AG10803 (cell line): Measurements from ENCODE around the gene SNAP23.

Source experiments
- DNase-seq: peaks from one replicate; pipeline ENCODE4 v3.0.0; 2010; ENCODE audit warnings: low read depth
- H3K4me3 ChIP-seq: 2 replicates; pipeline ENCODE4 v1.5.1; 2011; ENCODE audit warnings: mild to moderate bottlenecking, low read length, control low read depth
- TF ChIP-seq, protein P1 (sequence below): conservative IDR thresholded peaks from 2 replicates; pipeline ENCODE4 v1.5.1; 2011; ENCODE audit warnings: mild to moderate bottlenecking, low read length, control low read depth, inconsistent platforms

SNAP23 gene

DNA sequence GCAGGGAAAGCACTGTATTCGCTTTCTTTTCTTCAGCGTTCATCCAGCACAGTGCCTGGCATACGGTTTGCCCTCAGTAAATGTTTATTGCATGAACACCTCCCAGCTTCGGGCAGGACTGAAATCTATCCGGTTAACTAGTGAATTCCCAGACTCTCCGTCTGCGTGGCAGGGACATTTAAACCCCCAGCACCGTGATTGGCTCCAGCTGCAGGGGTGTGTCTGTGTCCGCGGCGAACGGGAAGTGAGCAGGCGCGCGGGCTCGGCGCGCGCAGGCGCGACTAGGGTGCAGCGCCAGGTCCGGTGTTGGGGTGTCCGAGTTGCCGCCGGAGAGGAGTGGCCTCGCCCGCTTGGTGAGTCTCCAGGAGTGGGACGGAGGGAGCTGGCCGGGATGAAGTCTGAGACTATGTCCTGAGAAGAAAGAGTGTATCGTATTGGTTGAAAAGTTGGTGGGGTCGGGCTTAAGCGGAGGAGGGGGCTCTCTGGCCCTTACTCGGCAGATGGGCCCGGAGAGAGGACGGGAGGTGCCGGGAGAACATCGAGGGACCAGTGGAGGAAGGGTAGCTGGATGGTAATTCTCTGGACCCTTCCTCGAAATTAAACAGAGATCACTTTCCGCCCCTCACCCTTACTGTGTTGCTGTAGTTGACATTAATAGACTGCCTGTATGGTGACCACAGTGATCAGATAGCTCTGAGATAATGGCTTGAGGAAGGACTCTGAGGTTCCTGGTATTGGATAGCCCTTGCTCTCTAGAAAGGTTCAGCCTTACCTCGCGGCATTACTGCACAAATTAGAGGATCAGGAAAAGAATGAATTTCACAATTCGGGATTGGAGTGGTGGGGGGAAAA lies at the start of gene SNAP23:
TSS of gene SNAP23 (plus strand) at position 274 of the 852 bp plus-strand sequence. CDS start 16,213 bp downstream, outside the sequence.
- TF ChIP-seq, protein P1, sequence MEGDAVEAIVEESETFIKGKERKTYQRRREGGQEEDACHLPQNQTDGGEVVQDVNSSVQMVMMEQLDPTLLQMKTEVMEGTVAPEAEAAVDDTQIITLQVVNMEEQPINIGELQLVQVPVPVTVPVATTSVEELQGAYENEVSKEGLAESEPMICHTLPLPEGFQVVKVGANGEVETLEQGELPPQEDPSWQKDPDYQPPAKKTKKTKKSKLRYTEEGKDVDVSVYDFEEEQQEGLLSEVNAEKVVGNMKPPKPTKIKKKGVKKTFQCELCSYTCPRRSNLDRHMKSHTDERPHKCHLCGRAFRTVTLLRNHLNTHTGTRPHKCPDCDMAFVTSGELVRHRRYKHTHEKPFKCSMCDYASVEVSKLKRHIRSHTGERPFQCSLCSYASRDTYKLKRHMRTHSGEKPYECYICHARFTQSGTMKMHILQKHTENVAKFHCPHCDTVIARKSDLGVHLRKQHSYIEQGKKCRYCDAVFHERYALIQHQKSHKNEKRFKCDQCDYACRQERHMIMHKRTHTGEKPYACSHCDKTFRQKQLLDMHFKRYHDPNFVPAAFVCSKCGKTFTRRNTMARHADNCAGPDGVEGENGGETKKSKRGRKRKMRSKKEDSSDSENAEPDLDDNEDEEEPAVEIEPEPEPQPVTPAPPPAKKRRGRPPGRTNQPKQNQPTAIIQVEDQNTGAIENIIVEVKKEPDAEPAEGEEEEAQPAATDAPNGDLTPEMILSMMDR: no peak
- H3K4me3 ChIP-seq: peak within 1 kb of the TSS; percentile 96
- DNase-seq: peak; percentile 96

DNA sequence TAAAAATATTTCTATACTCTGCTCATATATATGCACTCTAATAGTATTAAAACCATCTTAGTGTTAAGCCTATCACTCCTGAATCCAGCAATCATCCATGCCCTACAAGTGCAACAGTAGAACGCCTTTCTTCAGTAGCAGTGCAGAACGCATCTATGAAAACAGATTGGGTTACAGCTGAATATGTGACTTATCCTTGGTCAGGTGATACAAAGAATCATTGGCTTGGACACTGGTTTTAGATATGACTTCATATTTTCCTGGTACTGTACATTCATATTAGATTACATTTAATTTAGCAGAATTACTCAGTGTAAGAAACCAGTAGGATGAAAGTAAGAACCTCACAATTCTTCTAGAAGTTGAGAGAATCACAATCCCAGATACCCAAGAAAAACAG lies 47.8 kb upstream of the SNAP23 start:
- no peak for DNase-seq
- H3K4me3 ChIP-seq: no peak overlapping the region
- TF ChIP-seq, protein P1: no peak

DNA sequence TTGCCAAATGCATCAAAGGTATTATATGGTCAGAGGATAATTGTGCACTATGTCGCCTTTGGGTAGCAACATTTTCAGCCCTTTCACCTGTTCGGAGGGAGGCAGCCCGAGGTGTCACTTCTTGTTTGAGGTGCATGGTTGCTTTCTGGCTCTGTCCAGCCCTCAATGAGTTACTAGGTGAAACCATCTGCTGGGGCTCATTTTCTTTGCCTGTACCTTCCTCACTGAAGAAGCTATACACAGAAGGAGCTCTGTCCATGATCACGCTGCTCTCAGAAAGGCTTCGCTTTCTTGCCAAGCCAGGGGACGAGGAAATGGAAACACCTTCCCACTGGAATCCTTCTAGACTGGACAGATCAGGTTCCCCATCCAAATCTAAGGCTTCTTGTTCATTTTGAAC lies 47.2 kb upstream of the SNAP23 start:
- TF ChIP-seq, protein P1: no peak
- H3K4me3 ChIP-seq: no peak overlapping the region
- DNase-seq: no peak

DNA sequence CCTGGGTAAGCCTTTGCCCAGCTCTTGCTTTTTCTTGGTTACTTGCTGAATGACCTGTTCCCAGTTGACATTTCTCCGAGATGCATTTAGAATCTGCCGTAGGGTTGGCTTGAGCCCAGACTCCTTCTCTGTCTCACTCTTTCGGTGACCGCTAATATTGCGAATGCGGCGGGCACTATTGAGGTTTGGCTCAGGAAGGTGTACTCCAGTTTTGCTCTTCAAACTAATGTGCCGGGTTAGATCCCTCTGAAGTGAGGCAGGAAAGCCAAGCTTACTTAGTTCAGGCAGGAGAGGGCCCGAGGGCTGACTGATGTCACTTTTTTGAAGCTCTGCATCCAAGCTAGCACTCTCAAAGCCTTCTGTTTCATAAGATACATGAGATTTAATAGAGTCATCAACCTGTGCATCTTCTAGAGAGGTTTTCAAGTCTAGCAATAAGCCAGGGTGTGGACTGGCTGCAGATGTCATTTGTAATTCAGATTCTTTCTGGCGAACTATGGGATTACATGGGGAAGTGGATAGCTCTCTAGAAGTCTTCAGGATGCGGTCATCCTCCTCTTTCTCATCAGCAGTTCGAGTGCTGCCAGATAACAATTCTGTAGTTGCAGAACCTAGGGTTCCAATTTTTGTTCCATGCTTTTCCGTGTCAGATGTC lies 45.5 kb upstream of the SNAP23 start:
- TF ChIP-seq, protein P1: no peak
- no peak overlapping the region for H3K4me3 ChIP-seq
- DNase-seq: no peak

DNA sequence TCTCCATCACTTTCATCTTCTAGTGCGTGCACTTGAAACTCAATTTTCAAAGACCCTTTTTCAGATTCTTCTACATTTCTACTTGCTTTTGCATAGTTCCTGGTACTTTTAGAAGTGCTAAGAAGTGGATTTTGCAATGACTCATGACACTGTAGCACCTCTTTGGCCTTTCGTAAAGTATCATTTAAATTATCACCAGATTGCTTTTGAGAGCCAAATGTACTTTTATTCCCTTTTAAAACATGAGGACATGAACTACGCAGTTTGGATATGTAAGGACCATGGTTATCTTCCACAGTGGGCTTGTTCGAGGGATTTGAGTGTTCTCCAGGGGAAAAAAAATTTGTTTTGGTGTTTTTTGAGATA lies 45.0 kb upstream of the SNAP23 start:
- TF ChIP-seq, protein P1: no peak
- no peak overlapping the region for H3K4me3 ChIP-seq
- DNase-seq: no peak

DNA sequence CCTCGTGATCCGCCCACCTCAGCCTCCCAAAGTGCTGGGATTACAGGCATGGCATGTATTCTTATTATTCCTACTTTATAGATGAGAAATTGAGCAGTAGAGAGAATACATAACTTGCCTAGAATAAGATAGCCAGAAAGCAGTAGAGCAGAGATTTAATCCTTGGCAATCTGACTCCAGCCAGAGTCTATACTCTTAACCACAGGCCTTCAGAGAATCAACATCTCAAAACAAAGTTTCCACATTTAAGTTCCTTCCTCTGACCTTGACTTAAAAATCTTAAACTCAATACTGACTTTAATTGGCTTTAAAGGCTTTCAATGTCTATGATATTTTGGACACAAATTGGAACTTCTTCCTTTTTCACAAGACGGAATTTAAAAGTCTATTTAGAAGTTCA lies 41.6 kb upstream of the SNAP23 start:
- TF ChIP-seq, protein P1: no peak
- DNase-seq: no peak

DNA sequence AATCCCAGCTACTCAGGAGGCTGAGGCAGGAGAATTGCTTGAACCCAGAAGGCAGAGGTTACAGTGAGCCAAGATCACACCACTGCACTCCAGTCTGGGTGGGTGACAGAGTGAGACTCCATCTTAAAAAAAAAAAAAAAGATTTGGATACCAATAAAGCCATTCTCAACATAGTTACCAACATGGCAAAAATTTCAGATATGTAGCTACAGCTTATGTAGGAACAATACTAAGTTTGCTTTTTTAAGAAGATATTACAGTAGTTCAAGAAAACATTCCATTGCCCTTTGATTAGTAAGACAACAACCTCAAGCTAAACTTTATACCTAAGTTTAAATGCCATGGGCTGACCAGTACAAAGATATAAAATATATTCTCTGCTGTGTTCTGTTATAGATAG lies 38.9 kb upstream of the SNAP23 start:
- TF ChIP-seq, protein P1: no peak
- DNase-seq: peak; percentile 41
- peak overlapping the region; percentile 47 for H3K4me3 ChIP-seq

More for the DNA sequence above, 41.6 kb upstream of the SNAP23 start:
- no peak overlapping the region for H3K4me3 ChIP-seq
